Right atrium auricular region (tissue), 2 donors: ENCODE data around the gene SEPTIN12. TPM values are rescaled to one million over a fixed set of nuclear protein-coding genes. Genes with fewer than 3 reads are reported as not detected.

ENCODE experiments used
- DNase-seq: peaks from one replicate; pipeline ENCODE4 v3.0.0-alpha.2; 2019; ENCODE audit warnings: low spot score
- H3K27ac ChIP-seq, 2 donors: fragments of 200-600 bp; sonication (generic); 1 replicate in 1 of 2; 2 replicates in 1 of 2; pipeline ENCODE4 v1.5.1; 2016 to 2019
- H3K27me3 ChIP-seq, 2 donors: fragments of 200-600 bp; sonication (generic); one replicate each; pipeline versions ENCODE4 v1.5.1 to v1.6.0; 2017 to 2019
- H3K36me3 ChIP-seq: fragments of 200-600 bp; sonication (generic); one replicate; pipeline ENCODE4 v1.5.1; 2016
- H3K4me1 ChIP-seq, 2 donors: fragments of 200-600 bp; sonication (generic); one replicate each; pipeline versions ENCODE4 v1.5.1 to v1.6.0; 2017 to 2019
- H3K4me3 ChIP-seq, 2 donors: fragments of 200-600 bp; sonication (generic); 1 replicate in 1 of 2; 2 replicates in 1 of 2; pipeline ENCODE4 v1.5.1; 2017 to 2019; ENCODE audit warnings: mild to moderate bottlenecking in 1 of 2, moderate library complexity in 1 of 2
- H3K9me3 ChIP-seq, 2 donors: fragments of 200-600 bp; sonication (generic); one replicate each; pipeline ENCODE4 v1.5.1; 2019
- CTCF ChIP-seq, 2 donors: fragments of 200-600 bp; sonication (generic); IDR thresholded peaks; one replicate each; pipeline ENCODE4 v1.5.1; 2019; ENCODE audit warnings: antibody characterized with exemption in 2 of 2
- total RNA-seq, 2 donors: library from RNA; depleted of rRNA; stranded (reverse); fragments of >200 nt; gene quantifications; one replicate each; pipeline ENCODE4 v1.1.0, GENCODE V29; 2016

SEPTIN12 gene
- total RNA-seq, result not detected

- H3K4me1 ChIP-seq, result no peaks in the 10 kb centered on the region
- no peak within 1 kb of the TSS for H3K4me3 ChIP-seq
- no peaks in the 10 kb centered on the region for H3K27me3 ChIP-seq
- DNase-seq, result no peak
- TF ChIP-seq CTCF (IDR thresholded peaks at IDR 0.05), result no peak
- no peaks in the 10 kb centered on the region for H3K36me3 ChIP-seq
- H3K9me3 ChIP-seq, result no peaks in the 10 kb centered on the region
- H3K27ac ChIP-seq, result no peak within 1 kb of the TSS
Measured at GRCh38 chr16:4787627-4788482, at the start of gene SEPTIN12. SEPTIN12 (minus strand) TSS chr16:4788345; CDS start chr16:4787645, 700 bp downstream.

GRCh38 chr16:4836727-4837126, 48.6 kb upstream of the SEPTIN12 start:
- no peak for DNase-seq
- peaks cover 0 to 9% of the 10 kb centered on the region in 2 donors for H3K4me1 ChIP-seq
- no peaks in the 10 kb centered on the region for H3K9me3 ChIP-seq
- peaks cover 57% of the 10 kb centered on the region for H3K36me3 ChIP-seq
- H3K27ac ChIP-seq, result peak overlapping the region; percentile 45 to 62
- TF ChIP-seq CTCF (IDR thresholded peaks at IDR 0.05), result no peak
- H3K27me3 ChIP-seq, result no peaks in the 10 kb centered on the region
- H3K4me3 ChIP-seq, result no peak overlapping the region

GRCh38 chr16:4833584-4833983, 45.4 kb upstream of the SEPTIN12 start:
- peaks cover 54% of the 10 kb centered on the region for H3K36me3 ChIP-seq
- no peaks in the 10 kb centered on the region for H3K9me3 ChIP-seq
- TF ChIP-seq CTCF (IDR thresholded peaks at IDR 0.05), result no peak
- no peak for DNase-seq
- H3K27me3 ChIP-seq, result no peaks in the 10 kb centered on the region
- H3K27ac ChIP-seq, result no peak overlapping the region
- H3K4me3 ChIP-seq, result no peak overlapping the region
- peaks cover 0 to 30% of the 10 kb centered on the region in 2 donors for H3K4me1 ChIP-seq

- peaks cover 0 to 38% of the 10 kb centered on the region in 2 donors for H3K4me1 ChIP-seq
- H3K27me3 ChIP-seq, result no peaks in the 10 kb centered on the region
- H3K9me3 ChIP-seq, result no peaks in the 10 kb centered on the region
- peaks cover 61% of the 10 kb centered on the region for H3K36me3 ChIP-seq
- TF ChIP-seq CTCF (IDR thresholded peaks at IDR 0.05), result no peak
- H3K27ac ChIP-seq, result no peak overlapping the region
- no peak overlapping the region for H3K4me3 ChIP-seq
- no peak for DNase-seq
Measured at GRCh38 chr16:4832698-4833343, 44.7 kb upstream of the SEPTIN12 start.

- Histone ChIP-seq H3K9me3 (no peaks in the 10 kb centered on the region), H3K36me3 (peaks cover 62% of the 10 kb centered on the region), H3K27ac (no peak overlapping the region), H3K4me1 (peaks cover 0 to 41% of the 10 kb centered on the region in 2 donors), H3K4me3 (no peak overlapping the region), H3K27me3 (no peaks in the 10 kb centered on the region)
- no peak for TF ChIP-seq CTCF (IDR thresholded peaks at IDR 0.05)
- DNase-seq, result no peak
Measured at GRCh38 chr16:4831616-4832015, 43.5 kb upstream of the SEPTIN12 start.
